H9 (cell line): ENCODE results near the gene TBC1D9B. TPM values are rescaled to one million over a fixed set of nuclear protein-coding genes. Genes with fewer than 3 reads are reported as not detected.

ENCODE experiments used
- DNase-seq: peaks from one replicate; pipeline ENCODE4 v3.0.0-alpha.2; 2017
- H2AFZ ChIP-seq: one replicate; pipeline ENCODE4 v1.6.1; 2013; ENCODE audit warnings: mild to moderate bottlenecking, low read length, control low read depth, moderate library complexity
- H2AK5ac ChIP-seq: 2 replicates; pipeline ENCODE4 v1.6.1; 2013; ENCODE audit warnings: low read length, control low read depth, mixed read lengths; ENCODE audit not compliant: insufficient read length
- H2BK120ac ChIP-seq: one replicate; pipeline ENCODE4 v1.6.1; 2013; ENCODE audit warnings: low read depth, mild to moderate bottlenecking, low read length, control low read depth, inconsistent platforms; ENCODE audit not compliant: poor library complexity, severe bottlenecking
- H2BK12ac ChIP-seq: 2 replicates; pipeline ENCODE4 v1.6.1; 2013; ENCODE audit warnings: low read length, control low read depth, mixed read lengths, low read depth; ENCODE audit not compliant: insufficient read length
- H2BK15ac ChIP-seq: 2 replicates; pipeline ENCODE4 v1.6.1; 2013; ENCODE audit warnings: low read depth, low read length, control low read depth
- H2BK20ac ChIP-seq: one replicate; pipeline ENCODE4 v1.6.1; 2013; ENCODE audit warnings: low read depth, mild to moderate bottlenecking, low read length, control low read depth, inconsistent platforms; ENCODE audit not compliant: poor library complexity, severe bottlenecking
- H2BK5ac ChIP-seq: 2 replicates; pipeline ENCODE4 v1.6.1; 2013; ENCODE audit warnings: low read length, control low read depth, mixed read lengths; ENCODE audit not compliant: insufficient read length
- H3K14ac ChIP-seq: 2 replicates; pipeline ENCODE4 v1.6.1; 2013; ENCODE audit warnings: low read length, control low read depth; ENCODE audit not compliant: insufficient read depth
- H3K18ac ChIP-seq: 2 replicates; pipeline ENCODE4 v1.6.1; 2013; ENCODE audit warnings: low read depth, mild to moderate bottlenecking, mixed read lengths, low read length, control low read depth; ENCODE audit not compliant: insufficient read length
- H3K23ac ChIP-seq: 2 replicates; pipeline ENCODE4 v1.6.1; 2013; ENCODE audit warnings: low read length, control low read depth, mixed read lengths, low read depth; ENCODE audit not compliant: insufficient read length
- H3K23me2 ChIP-seq: 2 replicates; pipeline ENCODE4 v1.6.1; 2013; ENCODE audit warnings: low read depth, mild to moderate bottlenecking, mixed read lengths, low read length, control low read depth; ENCODE audit not compliant: insufficient read length, poor library complexity, severe bottlenecking
- H3K27ac ChIP-seq: 2 replicates; pipeline ENCODE4 v1.5.1; 2013; ENCODE audit warnings: low read length, control low read depth, mixed read lengths, low read depth; ENCODE audit not compliant: insufficient read length
- H3K27me3 ChIP-seq: 2 replicates; pipeline ENCODE4 v1.6.1; 2013; ENCODE audit warnings: low read length, control low read depth, inconsistent platforms; ENCODE audit not compliant: insufficient read depth
- H3K4ac ChIP-seq: 2 replicates; pipeline ENCODE4 v1.6.1; 2013; ENCODE audit warnings: low read depth, mild to moderate bottlenecking, control low read depth, inconsistent platforms, low read length, moderate library complexity
- H3K4me1 ChIP-seq: 2 replicates; pipeline ENCODE4 v1.6.1; 2013; ENCODE audit warnings: low read length, control low read depth, inconsistent platforms; ENCODE audit not compliant: insufficient read depth
- H3K4me2 ChIP-seq: 2 replicates; pipeline ENCODE4 v1.6.1; 2013; ENCODE audit warnings: low read length, control low read depth, mixed read lengths; ENCODE audit not compliant: insufficient read length, insufficient read depth
- H3K56ac ChIP-seq: 2 replicates; pipeline ENCODE4 v1.6.1; 2013; ENCODE audit warnings: low read depth, mild to moderate bottlenecking, mixed read lengths, low read length, control low read depth; ENCODE audit not compliant: insufficient read length
- H3K79me1 ChIP-seq: 2 replicates; pipeline ENCODE4 v1.6.1; 2013; ENCODE audit warnings: low read depth, mild to moderate bottlenecking, moderate library complexity, low read length, control low read depth, inconsistent platforms; ENCODE audit not compliant: insufficient read depth, poor library complexity, severe bottlenecking
- H3K79me2 ChIP-seq: 2 replicates; pipeline ENCODE4 v1.6.1; 2013; ENCODE audit warnings: low read length, control low read depth, inconsistent platforms; ENCODE audit not compliant: insufficient read depth
- H3K9ac ChIP-seq: 2 replicates; pipeline ENCODE4 v1.6.1; 2013; ENCODE audit warnings: low read length, control low read depth, mixed read lengths; ENCODE audit not compliant: insufficient read length; ENCODE audit errors: extremely low read depth
- H3K9me3 ChIP-seq: one replicate; pipeline ENCODE4 v1.6.1; 2013; ENCODE audit warnings: low read depth, low read length, inconsistent platforms; ENCODE audit not compliant: control insufficient read depth
- H3T11ph ChIP-seq: one replicate; pipeline ENCODE4 v1.6.1; 2013; ENCODE audit warnings: mild to moderate bottlenecking, low read length, control low read depth, inconsistent platforms
- H4K20me1 ChIP-seq: one replicate; pipeline ENCODE4 v1.6.1; 2013; ENCODE audit not compliant: control insufficient read depth, insufficient read length, insufficient read depth
- H4K5ac ChIP-seq: 2 replicates; pipeline ENCODE4 v1.6.1; 2013; ENCODE audit warnings: low read depth, mild to moderate bottlenecking, mixed read lengths, low read length, control low read depth; ENCODE audit not compliant: insufficient read length
- H4K8ac ChIP-seq: replicated peaks from 2 replicates; pipeline ENCODE4 v1.6.1; 2013; ENCODE audit warnings: low read length, control low read depth, mixed read lengths, low read depth; ENCODE audit not compliant: insufficient read length
- H4K91ac ChIP-seq: 2 replicates; pipeline ENCODE4 v1.6.1; 2013; ENCODE audit warnings: low read depth, mild to moderate bottlenecking, moderate library complexity, mixed read lengths, low read length, control low read depth; ENCODE audit not compliant: insufficient read length
- H3K27ac Mint-ChIP-seq, 3 experiments: 2 replicates in 2 of 3; 3 replicates in 1 of 3; pipeline ENCODE4 v1.8.0; 2020 to 2021; ENCODE audit warnings: mixed read lengths in 3 of 3, mild to moderate bottlenecking in 1 of 3, moderate library complexity in 1 of 3
- H3K27me3 Mint-ChIP-seq: 2 replicates; pipeline ENCODE4 v1.8.0; 2021; ENCODE audit warnings: low read depth, mild to moderate bottlenecking, moderate library complexity, mixed read lengths
- H3K36me3 Mint-ChIP-seq, 3 experiments: 2 replicates in 2 of 3; 3 replicates in 1 of 3; pipeline ENCODE4 v1.8.0; 2020 to 2021; ENCODE audit warnings: low read depth in 3 of 3, mixed read lengths in 3 of 3; ENCODE audit not compliant: insufficient read depth in 1 of 3
- H3K4me1 Mint-ChIP-seq, 2 experiments: 2 replicates each; pipeline ENCODE4 v1.8.0; 2020; ENCODE audit warnings: mixed read lengths in 2 of 2
- H3K4me3 Mint-ChIP-seq, 2 experiments: 2 replicates in 1 of 2; 3 replicates in 1 of 2; pipeline ENCODE4 v1.8.0; 2020 to 2021; ENCODE audit warnings: mild to moderate bottlenecking in 2 of 2, mixed read lengths in 2 of 2, moderate library complexity in 1 of 2
- H3K9me3 Mint-ChIP-seq, 2 experiments: 2 replicates in 1 of 2; 3 replicates in 1 of 2; pipeline ENCODE4 v1.8.0; 2020; ENCODE audit warnings: mild to moderate bottlenecking in 2 of 2, mixed read lengths in 2 of 2, moderate library complexity in 1 of 2
- CTCF ChIP-seq: fragments of 200-600 bp; sonication (generic); conservative IDR thresholded peaks from 3 replicates; pipeline ENCODE4 v1.8.0; 2021; ENCODE audit warnings: antibody characterized with exemption, mild to moderate bottlenecking
- WGBS: extraction: QIAGEN DNeasy Blood & Tissue Kit; methylation state at CpG from one replicate; pipeline ENCODE4 v1.1.7; 2013; ENCODE audit warnings: missing lambda C conversion rate, low lambda C conversion rate, mixed read lengths; ENCODE audit not compliant: insufficient read length; ENCODE audit errors: extremely low coverage; 5-methylcytosine and 5-hydroxymethylcytosine counted together
- total RNA-seq: library from RNA; stranded (reverse); gene quantifications from 2 replicates; pipeline ENCODE4 v1.2.1, GENCODE V29; 2021

Gene TBC1D9B
- total RNA-seq, 1 experiment from 2014 or later, result 62.1 TPM

GRCh38 chr5:179832039-179832745 lies 75.5 kb downstream of the TBC1D9B start:
- H2BK5ac ChIP-seq, result no peak overlapping the region

More at GRCh38 chr5:179832039-179832745, 75.5 kb downstream of the TBC1D9B start:
- Histone ChIP-seq H3K18ac (no peak overlapping the region), H2BK15ac (no peak overlapping the region), H3K79me2 (no peaks in the 10 kb centered on the region), H3K9ac (no peak overlapping the region), H2BK12ac (no peak overlapping the region), H3K9me3 (no peaks in the 10 kb centered on the region), H2BK20ac (no peak overlapping the region), H3K27ac (no peak overlapping the region), H2BK120ac (no peak overlapping the region), H3K27me3 (no peaks in the 10 kb centered on the region), H3K4me2 (no peak overlapping the region), H3T11ph (no peak overlapping the region), H3K79me1 (no peaks in the 10 kb centered on the region), H2AK5ac (no peak overlapping the region), H2AFZ (no peak overlapping the region), H3K56ac (no peak overlapping the region), H4K20me1 (no peaks in the 10 kb centered on the region), H3K14ac (no peak overlapping the region), H3K23me2 (no peaks in the 10 kb centered on the region), H4K91ac (no peak overlapping the region), H3K4ac (no peak overlapping the region), H4K5ac (no peak overlapping the region), H3K23ac (no peak overlapping the region), H4K8ac (no peak overlapping the region), H3K4me1 (peaks cover 9% of the 10 kb centered on the region; the same call in 1 of the 2 replicates)
- no peak for DNase-seq
- Mint-ChIP-seq H3K9me3 (peaks cover 5 to 14% of the 10 kb centered on the region in 2 experiments; a peak in 4 of 5 replicates), H3K27me3 (no peaks in the 10 kb centered on the region), H3K4me3 (no peak overlapping the region), H3K36me3 (peaks cover 76 to 96% (median 92%) of the 10 kb centered on the region in 3 experiments), H3K4me1 (peaks cover 24 to 25% of the 10 kb centered on the region in 2 experiments), H3K27ac (peak overlapping the region in 2 of 3 experiments; percentile 66 to 67; a peak in 4 of 7 replicates)
- no CpG with 5 or more reads among the region's 20 CpGs for WGBS
- TF ChIP-seq CTCF, result no peak
